Measurements from ENCODE around the gene PEAK3. TPM values are rescaled to one million over a fixed set of nuclear protein-coding genes. Genes with fewer than 3 reads are reported as not detected.

Gene PEAK3
- total RNA-seq, 1 donor from 2014 or later = 4.7 TPM

DNA sequence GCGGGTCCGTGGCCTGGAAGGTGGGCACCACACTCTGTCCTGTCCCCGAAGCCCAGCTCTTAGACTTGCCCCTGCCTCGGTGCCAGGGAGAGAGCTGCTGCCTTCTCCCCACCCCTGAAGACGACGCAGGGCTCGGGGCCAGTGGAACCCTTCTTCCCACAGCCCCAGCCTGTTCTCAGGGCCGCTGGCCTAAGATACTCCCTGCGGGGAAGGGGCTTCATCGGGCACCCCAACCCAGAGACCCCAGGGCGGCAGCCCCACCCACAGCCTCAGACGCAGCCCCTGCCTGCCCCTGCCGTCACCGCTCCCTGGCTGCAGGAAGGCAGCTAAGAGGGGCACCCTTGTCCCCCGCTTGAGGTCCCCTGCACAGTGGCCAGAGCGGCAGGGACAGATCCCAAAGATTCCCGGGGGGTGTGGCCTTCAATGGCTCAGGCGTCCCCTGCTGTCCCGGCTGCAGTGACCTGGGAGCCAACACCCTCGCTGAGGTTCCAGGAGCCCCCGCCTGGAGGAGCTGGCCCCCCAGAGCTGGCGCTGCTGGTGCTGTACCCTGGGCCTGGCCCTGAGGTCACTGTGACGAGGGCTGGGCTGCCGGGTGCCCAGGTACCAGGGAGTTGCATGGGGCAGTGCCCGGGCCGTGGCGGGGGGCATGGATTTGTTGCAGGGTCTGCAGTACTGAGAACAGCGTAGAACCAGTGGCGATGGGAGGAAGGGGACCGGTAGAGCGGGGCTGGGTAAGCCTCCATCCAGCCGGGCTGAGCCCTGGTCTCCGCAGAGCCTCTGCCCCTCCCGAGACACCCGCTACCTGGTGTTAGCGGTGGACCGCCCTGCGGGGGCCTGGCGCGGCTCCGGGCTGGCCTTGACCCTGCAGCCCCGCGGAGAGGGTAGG, 31.9 kb downstream of the PEAK3 start:
- peaks cover 0 to 26% of the 10 kb centered on the region in 2 donors for H3K4me1 ChIP-seq
- no peaks in the 10 kb centered on the region for H3K9me3 ChIP-seq
- H3K27me3 ChIP-seq = peaks cover 13% of the 10 kb centered on the region
- no peak for DNase-seq (ENCODE audit: low spot score in 2 of 2)
- TF ChIP-seq, protein P1, sequence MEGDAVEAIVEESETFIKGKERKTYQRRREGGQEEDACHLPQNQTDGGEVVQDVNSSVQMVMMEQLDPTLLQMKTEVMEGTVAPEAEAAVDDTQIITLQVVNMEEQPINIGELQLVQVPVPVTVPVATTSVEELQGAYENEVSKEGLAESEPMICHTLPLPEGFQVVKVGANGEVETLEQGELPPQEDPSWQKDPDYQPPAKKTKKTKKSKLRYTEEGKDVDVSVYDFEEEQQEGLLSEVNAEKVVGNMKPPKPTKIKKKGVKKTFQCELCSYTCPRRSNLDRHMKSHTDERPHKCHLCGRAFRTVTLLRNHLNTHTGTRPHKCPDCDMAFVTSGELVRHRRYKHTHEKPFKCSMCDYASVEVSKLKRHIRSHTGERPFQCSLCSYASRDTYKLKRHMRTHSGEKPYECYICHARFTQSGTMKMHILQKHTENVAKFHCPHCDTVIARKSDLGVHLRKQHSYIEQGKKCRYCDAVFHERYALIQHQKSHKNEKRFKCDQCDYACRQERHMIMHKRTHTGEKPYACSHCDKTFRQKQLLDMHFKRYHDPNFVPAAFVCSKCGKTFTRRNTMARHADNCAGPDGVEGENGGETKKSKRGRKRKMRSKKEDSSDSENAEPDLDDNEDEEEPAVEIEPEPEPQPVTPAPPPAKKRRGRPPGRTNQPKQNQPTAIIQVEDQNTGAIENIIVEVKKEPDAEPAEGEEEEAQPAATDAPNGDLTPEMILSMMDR (IDR thresholded peaks at IDR 0.05) = no peak
- H3K36me3 ChIP-seq = peaks cover 33 to 37% of the 10 kb centered on the region in 2 donors
- no peak overlapping the region for H3K4me3 ChIP-seq
- no peak overlapping the region for H3K27ac ChIP-seq
- intact Hi-C loops (cut with DNase I) = no loop called here

DNA sequence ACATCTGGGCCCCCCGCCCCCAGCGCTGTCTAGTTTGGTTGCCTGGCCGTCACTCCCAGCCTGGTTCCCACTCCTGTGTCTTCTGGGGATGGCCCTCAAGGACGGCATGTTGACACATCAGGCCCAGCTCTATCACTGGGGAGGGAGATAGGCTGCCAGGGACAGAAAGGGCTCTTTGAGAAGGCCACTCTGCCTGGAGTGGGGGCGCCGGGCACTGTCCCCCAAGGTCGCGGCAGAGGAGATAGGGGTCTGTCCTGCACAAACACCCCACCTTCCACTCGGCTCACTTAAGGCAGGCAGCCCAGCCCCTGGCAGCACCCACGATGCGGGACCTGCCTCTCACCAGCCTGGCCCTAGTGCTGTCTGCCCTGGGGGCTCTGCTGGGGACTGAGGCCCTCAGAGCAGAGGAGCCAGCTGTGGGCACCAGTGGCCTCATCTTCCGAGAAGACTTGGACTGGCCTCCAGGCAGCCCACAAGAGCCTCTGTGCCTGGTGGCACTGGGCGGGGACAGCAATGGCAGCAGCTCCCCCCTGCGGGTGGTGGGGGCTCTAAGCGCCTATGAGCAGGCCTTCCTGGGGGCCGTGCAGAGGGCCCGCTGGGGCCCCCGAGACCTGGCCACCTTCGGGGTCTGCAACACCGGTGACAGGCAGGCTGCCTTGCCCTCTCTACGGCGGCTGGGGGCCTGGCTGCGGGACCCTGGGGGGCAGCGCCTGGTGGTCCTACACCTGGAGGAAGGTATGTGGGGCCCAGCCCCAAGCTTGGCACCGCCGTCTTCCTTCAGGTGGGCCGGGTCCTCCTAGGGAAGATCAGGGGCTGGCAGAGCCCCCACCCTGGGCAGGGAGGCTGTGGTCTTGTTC, 32.7 kb downstream of the PEAK3 start, which contains the start of gene AMH:
TSS of gene AMH (plus strand) at position 314 of the 857 bp plus-strand sequence. CDS start at position 324, 10 bp downstream.
- Histone ChIP-seq H3K27ac (no peak within 1 kb of the TSS), H3K4me1 (peaks cover 0 to 26% of the 10 kb centered on the region in 2 donors), H3K4me3 (no peak within 1 kb of the TSS), H3K9me3 (no peaks in the 10 kb centered on the region), H3K27me3 (peaks cover 13% of the 10 kb centered on the region), H3K36me3 (peaks cover 42 to 46% of the 10 kb centered on the region in 2 donors)
- DNase-seq (ENCODE audit: low spot score in 2 of 2) = no peak
- TF ChIP-seq, protein P1 (IDR thresholded peaks at IDR 0.05) = no peak
- intact Hi-C loops (cut with DNase I) = no loop called here

DNA sequence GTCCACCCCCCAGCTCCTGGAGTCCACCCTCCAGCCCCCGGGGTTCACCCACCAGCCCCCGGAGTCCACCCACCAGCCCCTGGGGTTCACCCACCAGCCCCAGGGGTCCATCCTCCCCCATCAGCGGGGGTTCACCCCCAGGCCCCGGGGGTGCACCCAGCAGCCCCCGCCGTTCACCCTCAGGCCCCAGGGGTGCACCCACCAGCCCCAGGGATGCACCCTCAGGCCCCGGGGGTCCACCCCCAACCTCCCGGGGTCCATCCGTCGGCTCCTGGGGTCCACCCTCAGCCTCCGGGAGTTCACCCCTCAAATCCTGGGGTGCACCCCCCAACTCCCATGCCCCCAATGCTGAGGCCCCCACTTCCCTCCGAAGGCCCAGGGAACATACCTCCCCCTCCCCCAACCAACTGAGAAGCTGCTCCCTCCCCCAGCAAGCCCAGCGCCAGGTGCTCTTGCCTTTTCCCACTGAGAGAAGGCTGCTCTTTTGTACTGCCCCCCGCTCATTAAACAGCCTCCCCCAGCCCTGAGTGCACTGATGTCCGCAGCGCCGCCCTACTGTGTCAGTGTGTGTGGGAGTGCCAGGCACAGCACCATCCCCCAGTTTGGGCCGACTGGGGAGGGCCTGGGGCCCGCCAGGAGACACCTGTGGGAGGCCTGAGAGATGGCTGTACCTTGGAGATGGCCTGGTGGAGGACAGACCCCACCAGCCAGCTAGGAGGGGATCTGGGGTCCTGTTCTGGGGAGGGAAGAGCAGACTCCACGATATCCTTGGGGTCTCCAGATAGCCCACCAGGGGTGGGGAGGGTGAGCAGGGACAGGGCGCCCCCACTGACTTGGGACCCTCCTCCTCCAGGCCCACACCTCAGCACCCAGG, 33.6 kb downstream of the PEAK3 start:
- Histone ChIP-seq H3K4me3 (no peak overlapping the region), H3K36me3 (peaks cover 50 to 54% of the 10 kb centered on the region in 2 donors)

DNA sequence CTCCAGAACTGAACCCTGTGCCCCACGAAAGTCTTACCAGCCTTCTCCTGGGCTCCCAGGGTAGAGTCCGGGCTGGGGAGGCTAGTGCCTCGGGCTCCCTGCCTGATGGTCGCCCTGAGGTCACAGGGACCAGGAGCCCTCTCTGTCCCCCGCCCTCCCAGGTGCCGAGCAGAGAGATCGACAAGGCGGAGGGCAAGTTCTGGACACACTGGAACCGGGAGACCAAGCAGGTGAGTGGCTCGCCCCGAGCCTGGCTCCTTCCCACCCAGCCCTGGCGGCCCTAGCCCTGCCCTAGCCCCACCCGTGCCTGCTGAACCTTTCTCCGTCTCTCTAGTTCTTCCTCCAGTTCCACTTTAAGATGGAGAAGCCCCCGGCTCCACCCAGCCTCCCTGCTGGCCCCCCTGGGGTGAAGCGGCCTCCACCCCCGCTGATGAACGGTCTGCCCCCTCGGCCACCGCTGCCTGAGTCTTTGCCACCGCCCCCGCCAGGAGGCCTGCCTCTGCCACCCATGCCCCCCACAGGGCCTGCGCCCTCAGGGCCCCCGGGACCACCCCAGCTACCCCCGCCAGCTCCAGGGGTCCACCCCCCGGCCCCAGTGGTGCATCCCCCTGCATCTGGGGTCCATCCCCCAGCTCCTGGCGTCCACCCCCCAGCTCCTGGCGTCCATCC, 34.4 kb downstream of the PEAK3 start:
- Histone ChIP-seq H3K9me3 (no peaks in the 10 kb centered on the region), H3K4me1 (peaks cover 0 to 18% of the 10 kb centered on the region in 2 donors), H3K36me3 (peaks cover 52 to 56% of the 10 kb centered on the region in 2 donors), H3K4me3 (no peak overlapping the region), H3K27me3 (peaks cover 4% of the 10 kb centered on the region), H3K27ac (no peak overlapping the region)
- TF ChIP-seq, protein P1 (IDR thresholded peaks at IDR 0.05) = no peak
- intact Hi-C loops (cut with DNase I) = no loop called here
- DNase-seq (ENCODE audit: low spot score in 2 of 2) = no peak

More for the DNA sequence above, 33.6 kb downstream of the PEAK3 start:
- TF ChIP-seq, protein P1 (IDR thresholded peaks at IDR 0.05) = no peak
- Histone ChIP-seq H3K9me3 (no peaks in the 10 kb centered on the region), H3K27me3 (peaks cover 8% of the 10 kb centered on the region), H3K27ac (no peak overlapping the region), H3K4me1 (peaks cover 0 to 22% of the 10 kb centered on the region in 2 donors)
- intact Hi-C loops (cut with DNase I) = no loop called here
- DNase-seq (ENCODE audit: low spot score in 2 of 2) = no peak

All from ascending aorta (tissue), 2 donors.